Left lung (tissue), 10 donors: Measurements from ENCODE around the gene TLE3. TPM values are rescaled to one million over a fixed set of nuclear protein-coding genes. Genes with fewer than 3 reads are reported as not detected.

Experiments
- ATAC-seq: fragments of 200-7000 bp; cut with Tn5 transposase; one replicate; pipeline ENCODE4 v1.9.1; 2020; ENCODE audit warnings: moderate library complexity
- DNase-seq, 4 donors: peaks; one replicate each; pipeline ENCODE4 v3.0.0-alpha.2; 2013 to 2020
- H3K27ac ChIP-seq, 2 donors: fragments of 200-600 bp; sonication (generic) in 1 of 2; one replicate each; pipeline versions ENCODE4 v1.5.0 to v1.8.0; 2020 to 2021
- H3K27me3 ChIP-seq, 2 donors: fragments of 200-600 bp; sonication (generic) in 1 of 2; one replicate each; pipeline versions ENCODE4 v1.5.0 to v1.8.0; 2020 to 2021
- H3K36me3 ChIP-seq, 2 donors: fragments of 200-600 bp; sonication (generic) in 1 of 2; one replicate each; pipeline versions ENCODE4 v1.5.0 to v1.8.0; 2020 to 2021
- H3K4me1 ChIP-seq, 2 donors: fragments of 200-600 bp; one replicate each; pipeline ENCODE4 v1.8.0; 2021
- H3K4me3 ChIP-seq, 2 donors: fragments of 200-600 bp; sonication (generic) in 1 of 2; one replicate each; pipeline versions ENCODE4 v1.5.0 to v1.8.0; 2020 to 2021; ENCODE audit warnings: mild to moderate bottlenecking in 1 of 2
- H3K9me3 ChIP-seq, 2 donors: fragments of 200-600 bp; sonication (generic) in 1 of 2; one replicate each; pipeline versions ENCODE4 v1.5.0 to v1.8.0; 2020 to 2021
- intact Hi-C, 2 donors: fragments of 100-400 bp; cut with DNase I; formaldehyde crosslinking; loops; one replicate each; pipeline versions ENCODE4 v1.11.2 to v1.14.2; 2022
- polyA plus RNA-seq, 6 donors: library from polyadenylated mRNA; unstranded; fragments of 120-200 nt; gene quantifications; one replicate each; pipeline ENCODE4 v1.2.1, GENCODE V29; 2013; ENCODE audit not compliant: insufficient read length in 6 of 6
- total RNA-seq, 2 donors: library from RNA; stranded (reverse); fragmentation: NEBNext Ultra II Directional; extraction: Animal tissue kit (Norgen Biotek cat#: 25700); gene quantifications; one replicate each; pipeline ENCODE4 v1.2.1, GENCODE V29; 2021
- TF ChIP-seq, protein P1 (sequence below), 2 donors: fragments of 200-600 bp; sonication (generic) in 1 of 2; IDR thresholded peaks; one replicate each; pipeline versions ENCODE4 v1.5.0 to v1.8.0; 2021; ENCODE audit warnings: antibody characterized with exemption in 2 of 2
- donor health status: DM: no; HTN: yes; CAD: no.
- donor health status: DM: no; HTN: no; CAD: no.

The TLE3 gene
- total and polyA plus RNA-seq, 8 donors: 48.2 to 77.2 (median 62.0) TPM

DNA sequence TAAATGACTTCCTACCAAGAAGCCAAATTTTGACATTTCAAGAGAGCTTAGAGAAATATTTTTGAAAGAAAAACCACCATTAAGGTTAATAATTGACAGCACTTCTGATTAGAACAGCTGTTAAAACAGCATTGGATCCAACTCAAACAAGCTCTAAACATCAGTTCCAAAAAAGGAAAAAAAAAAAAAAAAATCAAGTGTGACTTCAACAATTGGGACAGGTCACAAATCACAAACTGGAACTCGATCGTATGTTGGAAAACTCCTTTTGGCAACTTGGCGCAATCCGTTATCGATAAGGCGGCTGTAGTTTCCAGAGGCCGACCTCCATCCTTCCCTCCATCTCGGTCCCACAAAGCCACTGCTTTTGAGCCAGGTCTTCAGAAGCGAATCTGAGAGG is 17.8 kb downstream of the TLE3 start:
- TF ChIP-seq, protein P1, sequence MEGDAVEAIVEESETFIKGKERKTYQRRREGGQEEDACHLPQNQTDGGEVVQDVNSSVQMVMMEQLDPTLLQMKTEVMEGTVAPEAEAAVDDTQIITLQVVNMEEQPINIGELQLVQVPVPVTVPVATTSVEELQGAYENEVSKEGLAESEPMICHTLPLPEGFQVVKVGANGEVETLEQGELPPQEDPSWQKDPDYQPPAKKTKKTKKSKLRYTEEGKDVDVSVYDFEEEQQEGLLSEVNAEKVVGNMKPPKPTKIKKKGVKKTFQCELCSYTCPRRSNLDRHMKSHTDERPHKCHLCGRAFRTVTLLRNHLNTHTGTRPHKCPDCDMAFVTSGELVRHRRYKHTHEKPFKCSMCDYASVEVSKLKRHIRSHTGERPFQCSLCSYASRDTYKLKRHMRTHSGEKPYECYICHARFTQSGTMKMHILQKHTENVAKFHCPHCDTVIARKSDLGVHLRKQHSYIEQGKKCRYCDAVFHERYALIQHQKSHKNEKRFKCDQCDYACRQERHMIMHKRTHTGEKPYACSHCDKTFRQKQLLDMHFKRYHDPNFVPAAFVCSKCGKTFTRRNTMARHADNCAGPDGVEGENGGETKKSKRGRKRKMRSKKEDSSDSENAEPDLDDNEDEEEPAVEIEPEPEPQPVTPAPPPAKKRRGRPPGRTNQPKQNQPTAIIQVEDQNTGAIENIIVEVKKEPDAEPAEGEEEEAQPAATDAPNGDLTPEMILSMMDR (IDR thresholded peaks at IDR 0.05): no peak
- Histone ChIP-seq H3K9me3 (no peaks in the 10 kb centered on the region), H3K4me1 (peaks cover 0 to 29% of the 10 kb centered on the region in 2 donors), H3K4me3 (no peak overlapping the region), H3K36me3 (peaks cover 0 to 86% of the 10 kb centered on the region in 2 donors), H3K27me3 (no peaks in the 10 kb centered on the region), H3K27ac (no peak overlapping the region)
- intact Hi-C loops: no loop called here
- ATAC-seq (no peak), DNase-seq (no peak)

- H3K4me3 ChIP-seq: no peak overlapping the region
- H3K27me3 ChIP-seq: no peaks in the 10 kb centered on the region
- ATAC-seq (peak; percentile 29), DNase-seq (no peak)
- TF ChIP-seq, protein P1 (IDR thresholded peaks at IDR 0.05): no peak
- H3K36me3 ChIP-seq: peaks cover 0 to 86% of the 10 kb centered on the region in 2 donors
- peaks cover 0 to 29% of the 10 kb centered on the region in 2 donors for H3K4me1 ChIP-seq
- no peaks in the 10 kb centered on the region for H3K9me3 ChIP-seq
- intact Hi-C loops: no loop called here
- H3K27ac ChIP-seq: no peak overlapping the region
Observed at GRCh38 chr15:70078578-70079417, 18.9 kb downstream of the TLE3 start.

DNA sequence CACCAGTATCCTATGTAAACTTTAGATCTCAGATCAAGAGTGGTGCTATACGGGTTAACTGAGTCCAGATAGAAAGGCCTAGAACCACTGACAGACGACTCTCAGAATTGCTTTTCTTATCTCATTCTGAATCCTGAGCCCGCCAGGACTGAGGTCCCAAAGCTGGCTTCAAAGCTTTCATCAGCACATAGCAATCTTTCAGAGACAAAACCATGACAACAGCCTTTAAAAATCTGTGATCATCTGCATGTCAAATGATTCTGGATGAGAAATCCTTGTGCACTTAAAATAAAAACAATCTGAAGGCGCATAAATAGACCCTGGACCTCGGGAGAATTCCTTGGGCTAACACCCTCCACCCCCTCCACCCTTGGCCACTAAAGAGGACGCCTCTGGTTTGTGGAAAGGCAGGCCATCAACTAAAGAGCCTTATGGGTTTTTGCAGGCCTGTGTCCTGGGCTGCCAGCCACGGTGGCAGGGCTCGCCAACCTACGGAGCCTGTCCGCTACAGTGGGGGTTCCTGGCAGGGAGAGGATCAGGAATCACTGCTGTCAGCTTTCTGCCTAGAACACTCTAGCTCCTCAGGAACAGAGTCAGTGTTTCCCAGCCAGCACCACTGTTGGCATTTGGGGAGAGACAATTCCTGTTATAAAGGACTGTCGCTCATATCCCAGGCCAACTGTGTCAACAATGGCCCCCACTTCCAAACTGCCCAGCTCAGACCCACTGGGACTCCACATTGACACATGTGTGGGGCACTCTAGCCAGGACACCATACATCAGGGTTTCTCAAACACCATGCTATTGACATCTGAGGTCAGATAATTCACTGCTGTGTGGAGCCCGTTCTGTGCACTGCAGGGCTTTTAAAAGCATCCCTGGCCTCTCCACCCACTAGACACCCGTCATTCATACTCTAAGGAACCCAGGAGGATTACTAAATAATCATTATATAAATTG is 20.2 kb downstream of the TLE3 start:
- Histone ChIP-seq H3K27ac (no peak overlapping the region), H3K9me3 (no peaks in the 10 kb centered on the region), H3K27me3 (no peaks in the 10 kb centered on the region), H3K4me3 (no peak overlapping the region), H3K4me1 (peaks cover 0 to 29% of the 10 kb centered on the region in 2 donors), H3K36me3 (peaks cover 0 to 86% of the 10 kb centered on the region in 2 donors)
- DNase-seq (no peak), ATAC-seq (no peak)
- TF ChIP-seq, protein P1 (IDR thresholded peaks at IDR 0.05): no peak
- intact Hi-C loops: no loop called here

DNA sequence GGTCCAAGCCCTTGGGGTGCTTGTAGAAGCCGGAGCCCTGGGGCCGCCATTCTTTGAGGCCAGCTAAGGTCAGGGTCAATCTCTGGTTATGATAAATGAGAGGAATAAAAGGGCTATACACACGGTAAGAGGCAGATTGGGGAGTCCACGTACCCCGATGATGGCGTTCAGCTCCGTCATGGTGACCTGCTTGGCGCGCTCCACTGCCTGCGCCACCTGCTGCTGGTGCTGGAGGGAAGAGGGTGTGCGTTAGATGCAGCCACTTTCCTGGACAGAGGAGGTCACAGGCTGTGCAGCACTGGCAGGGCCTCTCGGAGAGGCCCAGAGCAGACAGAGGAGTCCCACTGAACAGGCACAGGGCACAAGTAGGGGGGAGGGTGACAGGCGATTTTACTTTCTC is 23.3 kb downstream of the TLE3 start:
- Histone ChIP-seq H3K27me3 (no peaks in the 10 kb centered on the region), H3K4me1 (peaks cover 0 to 20% of the 10 kb centered on the region in 2 donors), H3K36me3 (peaks cover 0 to 87% of the 10 kb centered on the region in 2 donors), H3K9me3 (no peaks in the 10 kb centered on the region), H3K4me3 (no peak overlapping the region), H3K27ac (no peak overlapping the region)
- DNase-seq: no peak
- ATAC-seq: no peak
- TF ChIP-seq, protein P1 (IDR thresholded peaks at IDR 0.05): no peak
- intact Hi-C loops: no loop called here

- no peak overlapping the region for H3K4me3 ChIP-seq
- DNase-seq: no peak
- no peaks in the 10 kb centered on the region for H3K9me3 ChIP-seq
- ATAC-seq: no peak
- H3K27ac ChIP-seq: no peak overlapping the region
- no peaks in the 10 kb centered on the region for H3K27me3 ChIP-seq
- TF ChIP-seq, protein P1 (IDR thresholded peaks at IDR 0.05): no peak
- peaks cover 0 to 98% of the 10 kb centered on the region in 2 donors for H3K36me3 ChIP-seq
- peaks cover 0 to 4% of the 10 kb centered on the region in 2 donors for H3K4me1 ChIP-seq
- intact Hi-C loops: no loop called here
Observed at GRCh38 chr15:70072479-70072878, 25.2 kb downstream of the TLE3 start.
